IMR-90 (cell line): ENCODE measurements around the gene SNX22. TPM values are rescaled to one million over a fixed set of nuclear protein-coding genes. Genes with fewer than 3 reads are reported as not detected.

ENCODE experiments used
- ATAC-seq: fragments of 200-7000 bp; cut with Tn5 transposase; 2 replicates; pipeline ENCODE4 v1.9.1; 2020; ENCODE audit warnings: low read depth, mild to moderate bottlenecking, moderate library complexity
- BruUV-seq: library from RNA; stranded (reverse); fragments of 400-500 nt; replicated peaks from 2 replicates; lab custom pipeline; 2021; lab: Mats Ljungman, UMichigan
- CTCF ChIA-PET: fragments of 300-600 bp; formaldehyde crosslinking; extraction: SDS; loops from one replicate; lab custom pipeline; 2021; ENCODE audit warnings: antibody characterized with exemption; lab: Yijun Ruan, JAX
- POLR2A ChIA-PET: fragments of 300-600 bp; sonication (Branson Sonifier 250); formaldehyde crosslinking; loops from one replicate; lab custom pipeline; 2022; ENCODE audit warnings: antibody characterized with exemption; ENCODE audit not compliant: unreplicated experiment; lab: Charles Lee
- DNase-seq: peaks from one replicate; pipeline ENCODE4 v3.0.0; 2013
- H2AFZ ChIP-seq: replicated peaks from 2 replicates; pipeline ENCODE3; 2013; ENCODE audit warnings: low read length, mild to moderate bottlenecking; ENCODE audit not compliant: poor library complexity
- H2AK5ac ChIP-seq: 2 replicates; pipeline ENCODE4 v1.6.1; 2013; ENCODE audit warnings: low read depth, low read length, inconsistent platforms
- H2AK9ac ChIP-seq: replicated peaks from 2 replicates; pipeline ENCODE3; 2013; ENCODE audit warnings: mild to moderate bottlenecking, low read depth, low read length, moderate library complexity; ENCODE audit not compliant: poor library complexity
- H2BK120ac ChIP-seq: 2 replicates; pipeline ENCODE4 v1.6.1; 2013; ENCODE audit warnings: low read depth, low read length, inconsistent platforms
- H2BK15ac ChIP-seq: 3 replicates; pipeline ENCODE4 v1.6.1; 2013; ENCODE audit warnings: low read depth, low read length, inconsistent platforms
- H2BK20ac ChIP-seq: 2 replicates; pipeline ENCODE4 v1.6.1; 2013; ENCODE audit warnings: low read depth, mild to moderate bottlenecking, inconsistent platforms, low read length, moderate library complexity
- H2BK5ac ChIP-seq: 2 replicates; pipeline ENCODE4 v1.6.1; 2013; ENCODE audit warnings: mild to moderate bottlenecking, low read depth, low read length, inconsistent platforms; ENCODE audit not compliant: poor library complexity, severe bottlenecking
- H3K14ac ChIP-seq: replicated peaks from 2 replicates; pipeline ENCODE4 v1.6.1; 2013; ENCODE audit warnings: low read depth, low read length, inconsistent platforms
- H3K18ac ChIP-seq: 2 replicates; pipeline ENCODE4 v1.6.1; 2013; ENCODE audit warnings: low read depth, low read length, control low read depth
- H3K23ac ChIP-seq: 2 replicates; pipeline ENCODE4 v1.6.1; 2013; ENCODE audit warnings: low read depth, low read length, inconsistent platforms
- H3K27ac ChIP-seq: 2 replicates; pipeline ENCODE4 v1.5.1; 2013; ENCODE audit warnings: mild to moderate bottlenecking, control low read depth, low read length; ENCODE audit not compliant: insufficient read depth
- H3K27me3 ChIP-seq: 2 replicates; pipeline ENCODE4 v1.6.1; 2013; ENCODE audit warnings: low read length; ENCODE audit not compliant: control insufficient read depth, insufficient read depth
- H3K36me3 ChIP-seq: 2 replicates; pipeline ENCODE4 v1.6.1; 2013; ENCODE audit warnings: low read length, mixed read lengths; ENCODE audit not compliant: control insufficient read depth, insufficient read depth
- H3K4ac ChIP-seq: 2 replicates; pipeline ENCODE4 v1.6.1; 2013; ENCODE audit warnings: low read depth, low read length, inconsistent platforms
- H3K4me1 ChIP-seq: 2 replicates; pipeline ENCODE4 v1.6.1; 2013; ENCODE audit warnings: low read length, mixed read lengths; ENCODE audit not compliant: control insufficient read depth, insufficient read depth
- H3K4me2 ChIP-seq: 2 replicates; pipeline ENCODE4 v1.6.1; 2013; ENCODE audit warnings: low read depth, mild to moderate bottlenecking, control low read depth, low read length, moderate library complexity
- H3K4me3 ChIP-seq: 2 replicates; pipeline ENCODE4 v1.5.1; 2013; ENCODE audit warnings: low read depth, mild to moderate bottlenecking, control low read depth, low read length, moderate library complexity; ENCODE audit not compliant: insufficient read depth
- H3K56ac ChIP-seq: 2 replicates; pipeline ENCODE4 v1.6.1; 2013; ENCODE audit warnings: low read length, inconsistent platforms; ENCODE audit not compliant: insufficient read depth; ENCODE audit errors: extremely low read depth
- H3K79me1 ChIP-seq, 2 experiments: 2 replicates each; pipeline ENCODE4 v1.6.1; 2013; ENCODE audit warnings: low read length in 2 of 2, inconsistent platforms in 1 of 2, low read depth in 1 of 2
- H3K9ac ChIP-seq: 2 replicates; pipeline ENCODE4 v1.6.1; 2013; ENCODE audit warnings: low read depth, low read length, control low read depth
- H3K9me1 ChIP-seq: 2 replicates; pipeline ENCODE4 v1.6.1; 2013; ENCODE audit warnings: low read length, inconsistent platforms; ENCODE audit not compliant: insufficient read depth
- H3K9me3 ChIP-seq: 2 replicates; pipeline ENCODE4 v1.6.1; 2013; ENCODE audit warnings: low read length; ENCODE audit not compliant: control insufficient read depth, insufficient read depth
- H4K20me1 ChIP-seq: 2 replicates; pipeline ENCODE4 v1.6.1; 2013; ENCODE audit warnings: low read length, inconsistent platforms; ENCODE audit not compliant: insufficient read depth
- H4K5ac ChIP-seq: 2 replicates; pipeline ENCODE4 v1.6.1; 2013; ENCODE audit warnings: mild to moderate bottlenecking, low read depth, low read length, control low read depth
- H4K8ac ChIP-seq, 2 experiments: 2 replicates each; pipeline ENCODE4 v1.6.1; 2013; ENCODE audit warnings: low read depth in 2 of 2, low read length in 2 of 2, control low read depth in 1 of 2, inconsistent platforms in 1 of 2
- H4K91ac ChIP-seq: 2 replicates; pipeline ENCODE4 v1.6.1; 2013; ENCODE audit warnings: low read depth, low read length, inconsistent platforms; ENCODE audit not compliant: insufficient read depth
- BHLHE40 ChIP-seq: fragments of 150-350 bp; IDR thresholded peaks from 2 replicates; pipeline ENCODE4 v1.6.1; 2016; ENCODE audit warnings: mild to moderate bottlenecking, low read depth, low read length
- CEBPB ChIP-seq: IDR thresholded peaks from 2 replicates; pipeline ENCODE4 v1.6.1; 2012; ENCODE audit warnings: low read depth, low read length, improper control_type of control experiment
- CHD1 ChIP-seq: IDR thresholded peaks from 2 replicates; pipeline ENCODE4 v1.6.1; 2012; ENCODE audit warnings: low read depth, low read length, improper control_type of control experiment
- CTCF ChIP-seq: conservative IDR thresholded peaks from 2 replicates; pipeline ENCODE4 v1.5.1; 2012; ENCODE audit warnings: mild to moderate bottlenecking, low read depth, low read length, improper control_type of control experiment
- FOS ChIP-seq: fragments of 150-350 bp; IDR thresholded peaks from 2 replicates; pipeline ENCODE4 v1.6.1; 2016; ENCODE audit warnings: low read depth, low read length
- MAFK ChIP-seq: IDR thresholded peaks from 2 replicates; pipeline ENCODE4 v1.6.1; 2012; ENCODE audit warnings: low read depth, low read length, improper control_type of control experiment
- MAZ ChIP-seq: IDR thresholded peaks from 2 replicates; pipeline ENCODE4 v1.6.1; 2012; ENCODE audit warnings: low read depth, mild to moderate bottlenecking, low read length, improper control_type of control experiment, moderate library complexity, borderline replicate concordance
- MXI1 ChIP-seq: IDR thresholded peaks from 2 replicates; pipeline ENCODE4 v1.6.1; 2012; ENCODE audit warnings: low read depth, mild to moderate bottlenecking, low read length, moderate library complexity, borderline replicate concordance
- NFE2L2 ChIP-seq: fragments of 150-350 bp; IDR thresholded peaks from 2 replicates; pipeline ENCODE4 v1.6.1; 2016; ENCODE audit warnings: low read depth, mild to moderate bottlenecking, low read length
- POLR2A ChIP-seq: IDR thresholded peaks from 2 replicates; pipeline ENCODE4 v1.6.1; 2012; ENCODE audit warnings: mild to moderate bottlenecking, low read depth, low read length
- RAD21 ChIP-seq: IDR thresholded peaks from 2 replicates; pipeline ENCODE4 v1.6.1; 2012; ENCODE audit warnings: low read length, improper control_type of control experiment
- RCOR1 ChIP-seq: IDR thresholded peaks from 2 replicates; pipeline ENCODE4 v1.6.1; 2012; ENCODE audit warnings: mild to moderate bottlenecking, low read length, improper control_type of control experiment; ENCODE audit not compliant: insufficient replicate concordance
- RFX5 ChIP-seq: IDR thresholded peaks from 2 replicates; pipeline ENCODE4 v1.8.0; 2012; ENCODE audit warnings: low read depth, mild to moderate bottlenecking, low read length, moderate library complexity
- SMC3 ChIP-seq: fragments of 150-350 bp; IDR thresholded peaks from 2 replicates; pipeline ENCODE4 v1.6.1; 2016; ENCODE audit warnings: low read depth, mild to moderate bottlenecking, antibody characterized with exemption, low read length, moderate library complexity
- USF2 ChIP-seq: fragments of 150-350 bp; IDR thresholded peaks from 2 replicates; pipeline ENCODE4 v1.6.1; 2017; ENCODE audit warnings: mild to moderate bottlenecking, antibody characterized with exemption, low read length, low read depth
- WGBS, 2 experiments: methylation state at CpG; one replicate each; pipeline versions ENCODE4 v1.1.5 to v1.1.7; 2013; ENCODE audit warnings: missing lambda C conversion rate in 2 of 2; ENCODE audit not compliant: insufficient read length in 1 of 2; ENCODE audit errors: extremely low coverage in 2 of 2; 5-methylcytosine and 5-hydroxymethylcytosine counted together
- dilution Hi-C: fragments of 300-500 bp; cut with HindIII; formaldehyde crosslinking; loops from one replicate; pipeline ENCODE4 v1.14.3; 2018; ENCODE audit warnings: low sequenced_read_pairs; ENCODE audit not compliant: unreplicated experiment
- in situ Hi-C: fragments of 300-500 bp; cut with MboI; formaldehyde crosslinking; loops from 3 replicates; pipeline ENCODE4 v1.14.3; 2019; ENCODE audit warnings: low sequenced_read_pairs, inconsistent platforms, mixed read lengths
- intact Hi-C: fragments of 100-400 bp; cut with micrococcal nuclease; formaldehyde crosslinking; loops from 2 replicates; pipeline ENCODE4 v1.10.0; 2022
- polyA plus RNA-seq, 3 experiments: library from polyadenylated mRNA; depleted of rRNA; stranded (reverse); fragments of >200 nt; gene quantifications; 2 replicates each; pipeline ENCODE4 v1.2.3, GENCODE V29; 2012; ENCODE audit warnings: low replicate concordance in 1 of 3
- total RNA-seq: library from RNA; depleted of rRNA; stranded (reverse); fragments of >200 nt; gene quantifications from 2 replicates; pipeline ENCODE4 v1.2.3, GENCODE V29; 2012

SNX22 gene
- total and polyA plus RNA-seq, 2 of the 4 experiments (the other 2 are of a cell fraction), result 0.12 to 0.18 TPM

- TF ChIP-seq RAD21 (no peak), POLR2A (no peak)
Measured at GRCh38 chr15:64102497-64102896, 49.0 kb upstream of the SNX22 start (continued).

GRCh38 chr15:64105113-64105704 is 46.3 kb upstream of the SNX22 start:
- Histone ChIP-seq H3K23ac (no peak overlapping the region), H3K4me3 (no peak overlapping the region), H2BK120ac (no peak overlapping the region), H3K14ac (no peak overlapping the region), H2BK20ac (no peak overlapping the region), H4K91ac (no peak overlapping the region), H3K9me3 (no peaks in the 10 kb centered on the region), H3K18ac (no peak overlapping the region), H4K5ac (no peak overlapping the region), H3K27me3 (no peaks in the 10 kb centered on the region), H2AFZ (no peak overlapping the region), H2AK9ac (no peak overlapping the region), H3K79me1 (peaks cover 26 to 68% of the 10 kb centered on the region in 2 experiments), H3K4ac (no peak overlapping the region), H3K27ac (peak overlapping the region; percentile 29; the same call in 1 of the 2 replicates), H3K4me1 (no peaks in the 10 kb centered on the region), H3K56ac (no peak overlapping the region), H4K8ac (no peak overlapping the region), H2BK5ac (no peak overlapping the region), H3K9me1 (peaks cover 5% of the 10 kb centered on the region; the same call in 1 of the 2 replicates), H2AK5ac (no peak overlapping the region), H3K9ac (no peak overlapping the region), H3K36me3 (peaks cover 2% of the 10 kb centered on the region; the same call in 1 of the 2 replicates), H3K4me2 (no peak overlapping the region; the same call in 1 of the 2 replicates), H2BK15ac (no peak overlapping the region), H4K20me1 (peaks cover 56% of the 10 kb centered on the region)
- dilution Hi-C loops (no loop called here), in situ Hi-C loops (no loop called here), intact Hi-C loops (no loop called here)
- ChIA-PET CTCF (interaction anchor here (0.6 kb wide), 1 partner anchor 60 kb away, joined by 3 read pairs; no protein-coding TSS in a partner anchor), POLR2A (interaction anchor here (0.6 kb wide), 1 partner anchor 26 kb away, joined by 3 read pairs; no protein-coding TSS in a partner anchor)
- peak; percentile 57 for DNase-seq
- no TSS peak for BruUV-seq
- 100% methylated on average over 3 of the region's 9 CpGs; no CpG with 5 or more reads in 1 of the 2 experiments for WGBS, 2 experiments
- TF ChIP-seq MAZ, result no peak
- no peak for TF ChIP-seq BHLHE40
- TF ChIP-seq RAD21, result no peak
- no peak for TF ChIP-seq RCOR1
- TF ChIP-seq CHD1, result no peak
- TF ChIP-seq USF2, result peak; percentile 77
- peak; percentile 74 for TF ChIP-seq CEBPB
- TF ChIP-seq MAFK, result no peak
- TF ChIP-seq MXI1, result no peak
- no peak for TF ChIP-seq SMC3
- no peak for TF ChIP-seq POLR2A
- no peak for TF ChIP-seq CTCF
- no peak for TF ChIP-seq RFX5
- no peak for TF ChIP-seq NFE2L2
- TF ChIP-seq FOS, result no peak
- peak; percentile 35; the same call in 1 of the 2 replicates for ATAC-seq
